Hepatocyte (in vitro differentiated cells): ENCODE results near the gene PTPN13. TPM values are rescaled to one million over a fixed set of nuclear protein-coding genes. Genes with fewer than 3 reads are reported as not detected.

Experiments
- DNase-seq: peaks from one replicate; pipeline ENCODE4 v3.0.0-alpha.2; 2016; ENCODE audit warnings: low spot score
- H2AFZ ChIP-seq: fragments of 200-600 bp; sonication (generic); 2 replicates; pipeline ENCODE4 v1.6.0; 2016; ENCODE audit warnings: antibody characterized with exemption, mild to moderate bottlenecking
- H3K27ac ChIP-seq: fragments of 200-600 bp; sonication (generic); 2 replicates; pipeline ENCODE4 v1.5.1; 2016; ENCODE audit warnings: mild to moderate bottlenecking
- H3K27me3 ChIP-seq: fragments of 200-600 bp; sonication (generic); 2 replicates; pipeline ENCODE4 v1.6.1; 2016
- H3K36me3 ChIP-seq: fragments of 200-600 bp; sonication (generic); replicated peaks from 2 replicates; pipeline ENCODE4 v1.5.1; 2016; ENCODE audit warnings: low read depth; ENCODE audit not compliant: insufficient read depth
- H3K4me1 ChIP-seq: fragments of 200-600 bp; sonication (generic); 2 replicates; pipeline ENCODE4 v1.5.1; 2016; ENCODE audit warnings: mild to moderate bottlenecking, moderate library complexity; ENCODE audit not compliant: insufficient read depth
- H3K4me2 ChIP-seq: fragments of 200-600 bp; sonication (generic); 2 replicates; pipeline ENCODE4 v1.6.0; 2016
- H3K4me3 ChIP-seq: fragments of 200-600 bp; sonication (generic); 2 replicates; pipeline ENCODE4 v1.5.1; 2016; ENCODE audit warnings: mild to moderate bottlenecking
- H3K79me2 ChIP-seq: fragments of 200-600 bp; sonication (generic); 2 replicates; pipeline ENCODE4 v1.6.0; 2017; ENCODE audit warnings: mild to moderate bottlenecking
- H3K9me2 ChIP-seq: fragments of 200-600 bp; sonication (generic); replicated peaks from 2 replicates; pipeline ENCODE4 v1.6.0; 2017; ENCODE audit warnings: mild to moderate bottlenecking; ENCODE audit not compliant: insufficient read depth
- H3K9me3 ChIP-seq: fragments of 200-600 bp; sonication (generic); 2 replicates; pipeline ENCODE4 v1.5.1; 2016; ENCODE audit warnings: low read depth, mild to moderate bottlenecking
- H4K20me1 ChIP-seq: fragments of 200-600 bp; sonication (generic); 2 replicates; pipeline ENCODE4 v1.6.0; 2016; ENCODE audit warnings: mild to moderate bottlenecking; ENCODE audit not compliant: insufficient read depth, poor library complexity, severe bottlenecking
- EZH2 ChIP-seq: fragments of 200-600 bp; sonication (generic); IDR thresholded peaks from 2 replicates; pipeline ENCODE4 v1.6.1; 2016; ENCODE audit warnings: antibody characterized with exemption, mild to moderate bottlenecking, borderline replicate concordance
- EZH2phosphoT487 ChIP-seq: fragments of 200-600 bp; sonication (generic); IDR thresholded peaks from one replicate; pipeline ENCODE4 v1.6.1; 2018; ENCODE audit warnings: antibody characterized with exemption, mild to moderate bottlenecking, low read depth, moderate library complexity; ENCODE audit not compliant: unreplicated experiment, severe bottlenecking
- WGBS: methylation state at CpG from one replicate; pipeline ENCODE4 v1.1.6; 2016; ENCODE audit warnings: low lambda C conversion rate; ENCODE audit errors: missing lambda C conversion rate; 5-methylcytosine and 5-hydroxymethylcytosine counted together
- polyA plus RNA-seq: library from polyadenylated mRNA; unstranded; fragments of >200 nt; fragmentation: Nextera tagmentation; extraction: Ambion mirVana; gene quantifications from 2 replicates; pipeline ENCODE4 v1.2.1, GENCODE V29; 2016
- total RNA-seq: library from RNA; depleted of rRNA; stranded (reverse); fragments of >200 nt; gene quantifications from 2 replicates; pipeline ENCODE4 v1.2.3, GENCODE V29; 2014
- TF ChIP-seq, protein P1 (sequence below): fragments of 200-600 bp; sonication (generic); IDR thresholded peaks from 2 replicates; pipeline ENCODE4 v1.5.1; 2016; ENCODE audit warnings: antibody characterized with exemption, mild to moderate bottlenecking; ENCODE audit not compliant: poor library complexity

Gene PTPN13
- total and polyA plus RNA-seq, 2 experiments from 2014 or later, result 12.6 to 52.8 TPM

DNA sequence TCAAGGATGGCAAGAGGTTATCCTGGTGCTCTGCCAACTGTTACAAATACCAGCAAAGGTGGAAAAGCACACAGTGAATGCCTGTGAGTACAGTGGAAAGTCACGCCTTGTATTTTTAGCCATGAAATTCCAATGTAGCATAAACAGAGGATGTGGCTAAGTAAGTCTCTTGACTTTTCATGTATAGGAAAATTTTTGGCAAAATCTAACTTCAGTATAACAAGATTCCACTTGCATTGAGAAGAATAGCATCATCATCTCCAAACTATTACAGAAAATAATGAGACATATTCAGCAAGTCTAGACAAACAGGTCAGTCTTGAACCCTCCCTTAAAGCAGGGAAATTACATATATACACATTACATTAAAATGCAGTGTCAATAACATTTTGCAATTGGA lies 247.2 kb downstream of the PTPN13 start:
- no peak overlapping the region for H2AFZ ChIP-seq
- WGBS, result 85% methylated on average over 1 of the region's 1 CpG
- H3K4me1 ChIP-seq, result no peaks in the 10 kb centered on the region
- H3K79me2 ChIP-seq, result no peaks in the 10 kb centered on the region
- no peaks in the 10 kb centered on the region for H4K20me1 ChIP-seq
- H3K4me2 ChIP-seq, result no peak overlapping the region
- H3K27ac ChIP-seq, result no peak overlapping the region
- H3K9me2 ChIP-seq, result no peaks in the 10 kb centered on the region
- no peak for DNase-seq
- H3K4me3 ChIP-seq, result no peak overlapping the region
- TF ChIP-seq EZH2, result no peak
- TF ChIP-seq, protein P1, sequence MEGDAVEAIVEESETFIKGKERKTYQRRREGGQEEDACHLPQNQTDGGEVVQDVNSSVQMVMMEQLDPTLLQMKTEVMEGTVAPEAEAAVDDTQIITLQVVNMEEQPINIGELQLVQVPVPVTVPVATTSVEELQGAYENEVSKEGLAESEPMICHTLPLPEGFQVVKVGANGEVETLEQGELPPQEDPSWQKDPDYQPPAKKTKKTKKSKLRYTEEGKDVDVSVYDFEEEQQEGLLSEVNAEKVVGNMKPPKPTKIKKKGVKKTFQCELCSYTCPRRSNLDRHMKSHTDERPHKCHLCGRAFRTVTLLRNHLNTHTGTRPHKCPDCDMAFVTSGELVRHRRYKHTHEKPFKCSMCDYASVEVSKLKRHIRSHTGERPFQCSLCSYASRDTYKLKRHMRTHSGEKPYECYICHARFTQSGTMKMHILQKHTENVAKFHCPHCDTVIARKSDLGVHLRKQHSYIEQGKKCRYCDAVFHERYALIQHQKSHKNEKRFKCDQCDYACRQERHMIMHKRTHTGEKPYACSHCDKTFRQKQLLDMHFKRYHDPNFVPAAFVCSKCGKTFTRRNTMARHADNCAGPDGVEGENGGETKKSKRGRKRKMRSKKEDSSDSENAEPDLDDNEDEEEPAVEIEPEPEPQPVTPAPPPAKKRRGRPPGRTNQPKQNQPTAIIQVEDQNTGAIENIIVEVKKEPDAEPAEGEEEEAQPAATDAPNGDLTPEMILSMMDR, result no peak
- no peak for TF ChIP-seq EZH2phosphoT487
- no peaks in the 10 kb centered on the region for H3K9me3 ChIP-seq
- H3K36me3 ChIP-seq, result no peaks in the 10 kb centered on the region
- no peaks in the 10 kb centered on the region for H3K27me3 ChIP-seq

DNA sequence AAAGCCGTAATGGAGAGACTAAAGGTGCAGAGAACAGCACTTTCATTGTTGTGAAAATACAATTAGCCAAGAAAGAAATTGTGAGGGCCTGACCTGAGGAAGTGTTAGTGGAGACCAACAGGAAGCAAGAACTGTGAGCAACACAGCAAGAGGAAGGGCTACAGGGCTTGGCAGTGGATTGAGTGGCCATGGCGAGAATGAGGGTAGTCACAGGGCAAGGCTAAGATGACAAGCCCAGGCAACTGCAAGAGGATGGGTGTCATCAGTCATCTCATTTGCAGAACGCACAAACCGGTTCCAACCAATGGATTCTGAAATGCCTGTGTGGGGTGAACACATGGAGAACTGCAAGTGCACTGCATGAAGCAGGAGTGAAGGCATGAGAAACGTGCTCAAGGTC lies 251.5 kb downstream of the PTPN13 start:
- Histone ChIP-seq H3K9me2 (no peaks in the 10 kb centered on the region), H3K79me2 (no peaks in the 10 kb centered on the region), H3K27ac (no peak overlapping the region), H4K20me1 (no peaks in the 10 kb centered on the region), H3K4me2 (no peak overlapping the region), H3K27me3 (no peaks in the 10 kb centered on the region), H3K9me3 (no peaks in the 10 kb centered on the region), H3K4me3 (no peak overlapping the region), H3K4me1 (peaks cover 15% of the 10 kb centered on the region), H3K36me3 (no peaks in the 10 kb centered on the region), H2AFZ (no peak overlapping the region)
- WGBS, result 93% methylated on average over 5 of the region's 5 CpGs
- DNase-seq, result no peak
- TF ChIP-seq EZH2phosphoT487 (no peak), EZH2 (no peak)
- TF ChIP-seq, protein P1, result no peak

DNA sequence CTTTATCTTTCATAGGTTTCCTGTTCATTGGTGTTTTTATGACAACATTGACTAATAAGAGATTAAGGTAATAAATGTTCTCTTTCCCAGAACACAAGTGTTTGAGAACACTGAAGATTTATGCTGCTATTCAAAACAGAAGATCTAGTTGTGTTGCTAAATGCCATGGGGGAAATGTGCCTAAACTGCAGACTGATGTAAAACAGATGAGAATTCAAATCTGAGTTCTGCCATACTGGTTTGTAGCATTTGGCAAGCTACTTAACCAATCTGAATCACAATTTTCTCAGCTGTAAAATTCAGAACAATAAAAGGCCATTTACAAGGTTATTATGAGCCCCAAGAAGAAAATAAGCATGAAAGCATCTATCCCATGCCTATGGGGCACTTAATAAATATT lies 252.8 kb downstream of the PTPN13 start:
- Histone ChIP-seq H3K79me2 (no peaks in the 10 kb centered on the region), H3K27me3 (no peaks in the 10 kb centered on the region), H3K36me3 (no peaks in the 10 kb centered on the region), H3K4me1 (peaks cover 15% of the 10 kb centered on the region), H2AFZ (no peak overlapping the region), H4K20me1 (no peaks in the 10 kb centered on the region), H3K27ac (no peak overlapping the region), H3K9me3 (no peaks in the 10 kb centered on the region), H3K9me2 (no peaks in the 10 kb centered on the region), H3K4me3 (no peak overlapping the region), H3K4me2 (no peak overlapping the region)
- TF ChIP-seq EZH2phosphoT487, result no peak
- no peak for TF ChIP-seq EZH2
- TF ChIP-seq, protein P1, result no peak
- DNase-seq, result no peak

DNA sequence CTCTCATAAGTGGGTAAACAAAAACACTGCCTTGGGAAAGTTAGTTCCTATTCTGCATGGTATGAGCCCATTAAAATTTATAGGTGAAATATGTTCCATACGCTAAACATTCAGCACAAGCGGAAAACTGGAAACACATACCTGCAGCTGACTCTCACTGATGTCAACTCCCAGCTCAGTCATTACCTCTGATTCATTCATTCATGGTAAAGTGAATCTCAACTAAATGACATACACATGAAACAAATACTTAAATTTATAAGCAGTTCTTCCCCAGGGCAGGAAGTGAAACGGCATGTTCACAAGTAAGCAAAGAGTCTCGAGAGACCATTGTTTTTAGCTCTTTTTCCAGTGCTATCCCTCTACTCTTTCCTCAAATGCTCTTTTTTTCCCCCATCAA lies 253.5 kb downstream of the PTPN13 start:
- Histone ChIP-seq H3K79me2 (no peaks in the 10 kb centered on the region), H3K27me3 (no peaks in the 10 kb centered on the region), H3K4me1 (peaks cover 15% of the 10 kb centered on the region), H2AFZ (no peak overlapping the region), H3K4me2 (no peak overlapping the region), H3K27ac (no peak overlapping the region), H3K4me3 (no peak overlapping the region), H3K36me3 (no peaks in the 10 kb centered on the region), H4K20me1 (no peaks in the 10 kb centered on the region), H3K9me2 (no peaks in the 10 kb centered on the region), H3K9me3 (no peaks in the 10 kb centered on the region)
- TF ChIP-seq, protein P1, result no peak
- TF ChIP-seq EZH2phosphoT487 (no peak), EZH2 (no peak)
- 57% methylated on average over 4 of the region's 4 CpGs for WGBS
- DNase-seq, result no peak
